HTR-8/SVneo (cell line): Measurements from ENCODE around the gene LRP6.
"Not testable (repeated sequence)": the region's sequence is repeated elsewhere in the genome, so short reads cannot be mapped to it uniquely, and the experiment has no call there.

Source experiments
- DNase-seq: peaks from one replicate; pipeline ENCODE4 v3.0.0; 2011; ENCODE audit warnings: low spot score, mixed read lengths; ENCODE audit not compliant: insufficient read length
- FAIRE-seq: peaks from 2 replicates; lab custom pipeline; 2011; peaks lifted over from hg19 to GRCh38; lab: Jason Lieb, UNC

The LRP6 gene

DNA sequence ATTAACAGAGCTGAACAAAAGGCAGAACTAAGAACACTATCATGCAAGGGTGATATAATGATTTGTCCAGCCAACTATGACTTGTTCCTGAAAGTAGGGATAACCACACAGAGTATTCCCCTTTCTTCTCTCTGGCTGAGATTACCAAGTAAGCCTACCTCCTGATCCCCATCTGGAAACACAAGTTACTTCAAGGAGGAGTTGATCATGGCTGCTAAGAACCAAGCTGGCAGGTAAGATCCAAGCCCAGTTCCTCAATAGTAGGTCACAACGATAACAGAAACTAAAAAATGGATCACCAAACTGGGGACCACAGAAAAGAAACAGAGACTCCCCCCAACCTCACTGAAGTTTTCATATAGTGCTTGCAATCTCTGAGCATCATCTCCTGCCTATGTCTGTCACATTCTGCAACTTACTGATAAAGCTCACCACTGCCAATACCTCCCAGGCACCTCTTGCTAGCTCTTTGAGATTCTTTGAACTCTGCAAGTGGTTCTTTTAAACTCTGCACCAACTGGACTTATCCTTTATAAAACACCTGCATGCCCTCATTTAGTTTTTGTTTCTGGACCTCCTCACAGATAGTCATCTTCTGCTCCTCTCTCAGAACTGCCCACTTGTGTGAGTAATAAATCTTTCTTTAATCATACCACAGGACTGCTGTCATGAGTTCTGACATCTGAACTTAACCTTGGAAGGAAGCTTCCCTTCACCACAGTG is 76.6 kb downstream of the LRP6 start:
- FAIRE-seq (no peak), DNase-seq (no peak)

DNA sequence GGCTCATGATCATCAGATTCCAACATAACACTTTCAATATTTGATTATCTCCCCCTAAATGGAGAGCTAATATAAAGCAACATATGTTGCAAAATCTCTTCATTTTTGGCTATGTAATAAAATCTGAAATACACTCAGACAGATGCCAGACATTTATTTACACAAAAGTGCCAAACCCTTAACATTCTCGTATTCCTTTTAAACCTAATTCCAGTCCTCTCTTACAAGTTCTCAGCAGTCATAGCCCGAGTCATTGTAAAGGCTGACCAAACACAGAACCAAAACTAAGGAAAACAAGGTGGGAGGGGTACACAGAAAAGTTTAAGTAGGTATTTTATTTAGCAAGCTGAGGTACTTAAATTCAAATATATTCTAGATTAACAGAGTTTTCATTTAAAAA is 81.4 kb downstream of the LRP6 start:
- FAIRE-seq, result no peak
- no peak for DNase-seq

DNA sequence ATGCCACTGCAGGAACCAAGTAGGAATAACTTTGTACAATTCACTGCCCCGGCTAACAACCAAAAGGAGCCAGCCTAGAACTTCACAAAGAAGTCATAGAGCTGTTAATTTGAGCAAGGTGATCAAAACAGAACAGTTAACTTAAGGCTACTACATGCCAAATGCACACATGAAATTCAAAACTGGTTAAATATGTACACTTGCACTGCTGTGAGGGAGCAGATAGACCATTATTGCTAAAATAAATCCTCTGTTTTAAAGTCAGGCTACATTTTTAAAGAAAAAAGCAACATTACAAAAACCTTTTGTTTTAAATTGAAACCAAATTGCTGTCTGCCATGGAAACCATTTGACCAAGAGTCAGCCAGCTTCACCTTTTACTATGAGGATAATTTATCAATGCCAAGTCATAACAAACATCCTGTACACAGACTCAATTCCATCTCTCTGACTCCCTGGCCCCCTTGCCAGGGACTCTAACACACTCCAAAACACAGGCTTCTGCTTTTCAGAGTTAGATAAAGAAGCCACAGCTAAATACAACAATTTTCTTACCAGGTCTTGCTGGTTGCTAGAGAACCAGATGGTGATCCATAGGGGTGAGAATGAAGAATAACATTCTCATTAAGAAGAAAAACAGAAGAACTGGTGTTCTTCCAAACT is 84.0 kb downstream of the LRP6 start:
- FAIRE-seq (no peak), DNase-seq (no peak)

DNA sequence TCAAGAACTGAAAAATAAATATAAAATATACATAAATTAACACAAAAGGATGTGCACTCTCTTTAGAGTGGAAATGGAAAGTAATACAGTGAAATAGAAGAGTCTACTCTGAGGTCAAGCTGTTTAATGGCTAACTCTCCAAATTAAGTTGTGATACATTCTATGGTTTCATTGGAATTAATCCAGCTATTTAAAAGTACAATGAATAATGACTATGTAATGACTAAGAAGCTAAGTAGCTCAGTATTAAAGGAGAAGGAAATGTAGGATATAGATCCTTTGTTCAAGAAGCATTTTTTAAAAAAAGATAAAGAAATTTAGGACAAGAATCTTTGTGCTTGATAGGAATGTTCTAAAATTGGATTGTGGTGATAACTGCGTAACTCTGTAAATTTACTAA is 85.3 kb downstream of the LRP6 start:
- DNase-seq (no peak), FAIRE-seq (no peak)

DNA sequence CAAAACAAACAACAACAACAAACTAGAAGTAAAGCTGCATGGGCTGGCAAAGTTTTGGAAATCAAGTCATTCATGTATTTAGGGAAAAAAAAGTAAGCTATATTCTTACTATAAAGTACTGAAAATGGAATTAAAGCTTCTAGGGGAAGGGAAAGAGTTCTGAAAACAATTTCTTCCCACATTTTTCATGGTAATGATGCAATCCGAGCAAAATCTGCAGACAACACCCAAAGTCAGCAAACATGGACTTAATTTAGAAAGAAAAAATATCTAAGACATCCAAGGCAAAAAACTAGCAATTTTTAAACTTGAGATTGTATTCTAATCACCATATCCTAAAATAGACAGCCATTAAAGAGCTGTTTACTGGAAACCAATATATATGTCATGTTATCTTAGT is 86.3 kb downstream of the LRP6 start:
- FAIRE-seq, result no peak

DNA sequence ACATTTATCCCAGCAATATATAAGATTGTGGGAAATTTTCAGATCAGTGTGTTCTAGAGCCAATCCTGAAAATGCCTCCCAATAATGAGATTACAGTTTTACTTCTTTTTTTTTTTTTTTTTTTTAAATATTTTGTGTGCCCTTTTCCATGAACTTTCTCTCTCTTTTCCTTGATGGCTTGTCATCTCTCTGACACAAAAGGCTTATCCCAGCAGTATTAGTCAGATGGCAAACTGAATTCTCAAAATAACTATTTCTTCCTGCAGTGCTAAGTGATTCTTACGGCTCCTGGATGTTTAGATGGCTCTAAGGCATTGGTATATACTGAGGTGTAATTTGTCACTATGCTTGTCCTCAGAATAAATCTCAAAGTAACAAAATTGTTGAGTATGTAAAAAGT is 86.7 kb downstream of the LRP6 start:
- no peak for FAIRE-seq
- DNase-seq, result no peak

More for the DNA sequence above, 86.3 kb downstream of the LRP6 start:
- DNase-seq, result no peak

DNA sequence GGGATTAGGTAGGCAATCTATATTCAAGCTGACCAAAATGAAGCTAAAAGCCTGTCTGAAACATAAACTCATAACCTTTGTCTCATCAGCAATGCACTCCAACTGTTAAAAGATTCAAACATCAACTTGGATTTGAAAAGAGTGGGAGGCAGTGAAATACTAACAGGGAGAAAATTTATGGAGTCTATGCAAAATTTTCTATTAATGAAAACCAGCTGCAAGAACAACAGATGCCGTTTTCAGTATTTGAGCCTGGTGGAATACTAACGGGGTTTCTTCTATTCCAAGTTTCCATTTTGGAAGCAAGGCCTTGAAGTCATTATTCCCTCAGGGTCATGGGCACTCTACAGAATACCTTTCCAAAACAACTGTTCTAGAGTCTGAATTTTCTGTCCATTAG is 88.3 kb downstream of the LRP6 start:
- DNase-seq, result no peak
- no peak for FAIRE-seq

DNA sequence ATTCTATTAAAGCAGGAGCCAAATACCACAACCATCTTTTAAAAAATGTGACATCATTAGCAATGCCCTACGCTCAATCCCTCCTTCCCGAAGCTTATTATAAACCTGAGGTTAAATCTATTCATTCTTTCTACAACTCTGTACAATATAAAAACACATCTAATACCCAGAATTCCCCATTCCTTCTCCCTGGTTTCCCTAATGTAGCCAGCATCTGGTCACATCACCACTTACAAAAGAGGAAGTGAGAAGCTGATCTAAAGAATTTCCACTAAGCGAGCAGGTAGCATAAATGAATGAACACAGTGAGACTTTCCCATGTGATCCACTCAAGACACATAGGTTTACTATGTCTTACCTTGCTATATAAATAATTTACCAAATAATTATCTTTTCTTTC is 90.4 kb downstream of the LRP6 start:
- DNase-seq (no peak), FAIRE-seq (no peak)

DNA sequence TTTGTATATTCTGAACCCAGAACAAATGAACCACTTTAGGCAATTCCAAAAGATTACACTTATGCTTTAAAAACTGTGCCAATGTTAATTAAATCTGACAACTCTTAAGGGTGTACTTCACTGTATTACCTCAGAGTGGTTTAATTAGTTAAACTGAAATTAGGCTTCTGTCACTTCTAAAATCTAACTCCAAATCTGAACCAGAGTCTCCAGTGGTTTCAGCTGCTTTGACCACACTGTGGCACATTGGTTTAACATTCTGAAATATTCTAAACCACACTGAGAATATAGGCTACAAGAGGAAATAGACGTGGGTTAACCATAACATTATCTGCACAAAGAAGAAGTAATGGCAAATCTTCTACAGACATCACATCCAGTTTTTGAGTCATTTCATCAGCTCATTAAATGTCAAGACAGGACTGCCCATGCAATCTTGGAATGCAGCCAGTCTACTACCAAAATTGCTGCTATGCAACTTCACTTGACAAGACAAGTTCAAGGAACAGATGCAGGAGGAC is 94.8 kb downstream of the LRP6 start:
- FAIRE-seq (no peak), DNase-seq (no peak)

DNA sequence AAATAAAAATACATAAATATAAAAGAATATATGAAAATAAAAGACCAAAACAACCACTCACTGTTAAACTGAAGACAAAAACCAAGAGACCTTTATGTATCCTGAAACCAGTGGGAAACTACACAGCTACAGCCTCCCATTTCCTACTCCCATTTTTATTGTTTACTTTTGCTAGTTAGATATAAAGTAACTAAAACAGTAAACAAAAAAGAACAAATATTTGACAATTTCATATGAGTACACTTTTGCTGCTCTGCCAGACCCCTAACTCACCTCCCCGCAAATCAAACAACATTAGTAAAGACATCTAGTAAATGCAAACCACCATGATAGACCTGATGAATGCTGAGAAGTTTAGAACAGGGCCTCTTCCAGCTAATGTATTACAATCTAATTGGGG is 99.0 kb downstream of the LRP6 start:
- DNase-seq (no peak), FAIRE-seq (no peak)

DNA sequence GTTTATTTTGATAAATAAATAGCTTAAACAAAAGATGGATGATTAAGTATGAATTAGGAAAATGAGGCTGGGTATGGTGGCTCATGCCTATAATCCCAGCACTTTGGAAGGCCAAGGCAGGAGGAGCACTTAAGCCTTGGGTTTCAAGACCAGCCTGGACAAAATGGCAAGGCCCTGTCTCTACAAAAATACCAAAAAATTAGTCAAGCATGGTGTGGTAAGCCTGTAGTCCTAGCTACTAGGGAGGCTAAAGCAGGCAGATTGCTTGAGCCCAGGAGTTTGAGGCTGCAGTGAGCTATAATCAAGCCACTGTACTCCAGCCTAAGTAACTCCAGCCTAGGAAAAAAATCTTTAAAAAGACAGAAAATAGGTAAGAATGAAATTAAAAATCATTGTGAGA is 100.1 kb downstream of the LRP6 start:
- FAIRE-seq (no peak), DNase-seq (no peak)

DNA sequence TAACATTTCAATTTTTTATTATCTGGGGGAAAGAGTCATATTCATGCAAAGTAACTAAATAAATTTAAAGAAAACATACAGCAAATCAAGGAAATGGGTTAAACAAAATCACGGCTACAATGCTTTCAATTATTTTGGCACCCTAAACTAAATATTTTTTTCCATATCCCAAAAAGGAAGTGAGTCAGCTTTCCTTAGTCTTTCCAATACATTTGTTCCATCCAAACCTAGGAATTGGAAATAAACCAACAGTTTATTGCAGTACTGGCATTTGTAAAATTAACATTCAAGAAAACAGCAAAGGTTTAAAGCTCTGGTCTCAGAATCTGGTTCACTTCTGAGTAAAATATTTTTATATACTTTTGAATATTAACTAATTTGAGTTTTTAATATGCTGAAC is 106.9 kb downstream of the LRP6 start:
- DNase-seq (no peak), FAIRE-seq (no peak)

DNA sequence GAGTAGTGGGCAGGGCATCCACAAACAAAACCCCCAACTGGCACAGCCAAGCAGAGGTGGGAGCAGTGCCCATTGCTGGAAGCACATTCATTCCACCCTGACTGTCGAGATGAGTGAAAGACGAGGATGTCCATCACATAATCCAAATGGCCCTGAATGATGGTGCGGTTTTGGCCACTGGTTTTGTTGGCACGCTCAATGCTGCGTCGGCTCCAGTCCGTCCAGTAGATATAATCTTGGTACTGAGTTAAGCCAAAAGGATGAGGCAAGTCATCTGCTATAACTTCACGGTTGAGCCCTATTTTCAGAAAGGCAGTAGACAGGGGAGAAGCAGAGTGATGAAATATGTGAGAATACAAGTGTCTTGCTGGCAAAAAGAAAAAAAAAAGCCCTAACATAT is 108.0 kb downstream of the LRP6 start:
- FAIRE-seq (no peak), DNase-seq (no peak)

DNA sequence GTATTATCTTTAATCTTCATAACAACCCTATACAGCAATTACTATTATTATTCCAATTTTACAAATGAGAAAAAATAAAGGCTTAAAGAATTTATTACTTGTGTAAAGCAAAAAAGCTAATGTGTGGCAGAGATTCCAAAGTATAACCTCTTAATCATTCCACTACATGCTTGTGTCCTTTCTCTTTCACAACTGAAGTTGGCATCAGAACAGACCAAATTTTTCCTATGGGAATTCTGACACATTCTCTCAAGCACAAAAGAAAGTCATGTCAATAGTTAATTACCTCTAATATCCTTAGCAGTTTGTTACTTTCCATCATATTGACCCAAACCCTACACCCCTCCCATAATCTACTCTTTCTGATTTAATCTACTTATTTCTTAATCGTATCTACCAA is 109.4 kb downstream of the LRP6 start:
- DNase-seq (no peak), FAIRE-seq (no peak)

DNA sequence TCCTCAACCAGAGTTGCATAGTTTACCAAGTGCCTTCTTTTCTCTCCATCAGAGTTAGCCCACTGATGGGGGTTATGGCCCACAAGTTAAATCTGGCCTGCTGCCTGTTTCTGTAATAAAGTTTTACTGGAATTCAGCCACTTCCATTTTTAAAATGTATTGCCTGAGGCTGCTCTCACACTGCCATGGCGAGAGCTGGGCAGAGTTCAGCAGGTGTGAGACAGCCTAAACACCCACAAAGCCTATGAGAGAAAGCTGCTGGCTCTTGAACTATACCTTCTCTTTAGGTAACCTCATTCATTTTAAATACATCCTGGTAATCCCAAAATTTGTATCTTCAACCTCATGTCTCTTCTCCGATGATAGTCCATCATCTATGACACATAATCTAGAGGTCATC is 110.0 kb downstream of the LRP6 start:
- FAIRE-seq (no peak), DNase-seq (no peak)

DNA sequence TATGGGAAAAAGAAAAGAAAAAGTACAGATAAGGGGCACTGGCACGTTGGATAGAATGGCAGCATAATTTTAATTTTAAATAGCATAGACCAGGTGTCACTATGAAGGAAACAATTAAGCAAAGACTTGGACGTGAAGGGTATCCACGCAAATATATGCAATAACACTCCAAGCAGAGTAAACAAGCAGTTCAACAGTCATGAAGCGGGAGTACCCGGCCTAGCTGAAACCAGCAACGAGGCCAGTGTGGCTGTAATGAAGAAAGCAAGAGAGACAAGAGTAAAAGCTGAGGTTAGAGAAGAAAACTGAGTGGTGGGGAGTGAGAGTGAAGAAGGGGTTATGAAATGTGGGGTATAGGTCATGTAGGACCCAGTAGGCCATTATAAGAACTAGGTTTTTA is 110.7 kb downstream of the LRP6 start:
- FAIRE-seq, result no peak
- DNase-seq, result no peak

DNA sequence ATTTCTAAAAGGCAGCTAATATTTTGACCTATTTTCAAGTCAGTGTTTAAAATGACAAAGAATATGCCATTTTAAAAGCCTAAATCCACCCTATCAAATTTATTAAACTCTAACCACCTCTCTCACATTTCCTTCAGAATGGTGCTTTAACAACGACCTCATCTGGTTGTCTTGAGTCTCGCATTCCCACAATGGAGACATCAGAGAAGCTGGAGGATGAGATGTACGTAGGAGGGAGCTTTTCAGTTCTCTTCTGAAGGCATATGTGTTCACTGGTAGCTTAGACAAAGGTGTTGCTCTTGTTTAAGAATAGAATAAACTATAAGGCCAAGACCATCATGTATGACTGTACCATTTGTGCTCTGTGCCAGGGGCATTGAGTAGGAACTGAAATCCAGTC is 113.2 kb downstream of the LRP6 start:
- DNase-seq (no peak), FAIRE-seq (no peak)

DNA sequence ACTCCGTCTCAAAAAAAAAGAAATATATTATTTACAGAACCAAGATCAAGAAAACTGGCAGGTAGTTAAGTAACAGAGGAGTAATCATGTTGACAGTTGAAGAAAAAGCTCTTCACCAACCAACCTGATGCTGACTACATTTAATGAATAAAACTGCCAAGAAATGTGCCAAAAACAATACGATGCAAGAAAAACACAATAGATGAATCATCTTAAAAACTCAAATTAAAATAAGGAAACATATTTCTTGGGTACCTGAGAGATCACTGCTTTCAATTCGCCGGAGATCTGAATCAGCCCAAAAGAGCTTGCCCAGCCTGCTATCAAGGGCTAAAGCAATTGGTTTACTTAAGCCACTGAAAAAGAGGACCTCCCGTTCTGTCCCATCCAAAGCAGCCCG is 119.7 kb downstream of the LRP6 start:
- no peak for FAIRE-seq
- DNase-seq, result no peak

DNA sequence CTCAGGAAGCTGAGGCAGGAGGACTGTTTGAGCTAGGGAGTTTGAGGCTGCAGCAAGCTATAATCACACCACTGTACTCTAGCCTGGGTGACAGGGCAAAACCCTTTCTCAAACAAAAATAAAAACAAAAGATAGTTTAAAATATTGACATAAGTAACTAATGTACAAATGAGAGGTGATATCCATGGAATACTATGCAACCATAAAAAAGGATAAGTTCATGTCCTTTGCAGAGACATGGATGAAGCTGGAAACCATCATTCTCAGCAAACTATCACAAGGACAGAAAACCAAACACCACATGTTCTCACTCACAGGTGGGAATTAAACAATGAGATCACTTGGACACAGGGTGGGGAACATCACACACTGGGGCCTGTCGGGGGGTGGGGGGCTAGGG is 122.3 kb downstream of the LRP6 start:
- FAIRE-seq, DNase-seq: not testable (repeated sequence)

DNA sequence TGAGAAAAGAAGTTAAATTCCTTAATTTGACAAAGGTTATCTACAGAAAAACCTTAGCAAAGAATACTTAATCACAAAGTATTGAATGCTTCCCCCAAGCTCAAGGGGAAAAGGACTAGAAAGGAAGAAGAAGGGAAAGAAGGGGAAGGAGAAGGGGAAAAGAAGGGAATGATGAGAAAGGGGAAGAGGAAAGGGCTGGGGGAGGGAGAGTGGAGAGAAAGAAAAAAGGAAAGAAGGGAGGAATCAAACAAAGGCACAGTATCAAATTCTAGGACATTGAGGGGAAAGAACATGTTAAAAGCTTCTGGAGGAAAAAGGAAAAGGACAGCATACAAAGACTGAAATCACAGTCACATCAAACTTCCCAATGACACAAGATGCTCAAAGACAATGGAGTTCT is 125.8 kb downstream of the LRP6 start:
- no peak for DNase-seq
- FAIRE-seq, result no peak

DNA sequence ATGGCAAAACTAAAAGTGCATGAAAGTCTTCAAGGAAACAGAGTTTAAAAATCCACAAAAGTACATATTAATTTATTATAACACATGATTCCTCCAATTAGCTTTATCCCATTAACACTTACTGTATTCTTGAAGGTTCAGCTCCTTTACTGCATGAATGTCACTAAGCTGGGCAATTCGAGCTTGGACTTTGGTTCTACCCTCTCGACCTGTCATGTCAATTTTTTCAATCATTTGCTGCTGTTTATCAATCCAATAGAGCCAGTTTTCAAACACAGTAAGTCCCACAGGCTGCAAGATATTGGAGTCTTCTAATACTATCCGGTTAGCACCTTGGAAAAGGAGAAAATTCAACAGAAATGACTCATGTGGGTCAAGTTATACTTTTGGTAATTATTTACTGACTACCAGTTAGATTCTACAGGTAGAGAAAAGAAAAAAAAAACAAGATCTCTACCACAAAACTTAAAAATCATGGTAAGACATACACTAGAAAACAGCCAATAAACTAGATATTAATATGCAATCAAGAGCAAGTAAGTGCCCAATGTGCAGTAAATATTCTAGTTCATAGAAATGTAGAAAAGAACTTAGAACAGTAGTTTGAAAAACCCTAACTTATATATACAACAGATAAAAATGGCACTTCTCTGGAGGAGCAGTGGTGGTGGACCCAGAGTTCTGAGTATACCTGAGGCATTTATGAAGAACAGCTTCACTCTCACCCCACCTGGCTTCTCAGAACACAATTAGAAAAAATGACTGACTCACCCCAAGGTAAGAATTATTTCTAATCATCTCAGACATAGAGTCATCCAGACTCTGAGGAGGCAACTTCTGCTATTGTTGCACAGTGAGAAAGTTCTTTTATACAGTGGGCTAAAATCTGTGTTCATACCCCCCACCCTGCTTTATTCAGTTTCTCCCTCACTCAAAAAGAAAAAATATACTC is 128.4 kb downstream of the LRP6 start:
- DNase-seq (no peak), FAIRE-seq (no peak)
